HUDEP-2 (cell line): Measurements from ENCODE around the gene CASP14.
"Not testable (repeated sequence)": the region's sequence is repeated elsewhere in the genome, so short reads cannot be mapped to it uniquely, and the experiment has no call there.

Source experiments
- DNase-seq, 76 experiments: peaks; one replicate each; lab custom pipeline; 2025; ENCODE audit not compliant: unreplicated experiment in 76 of 76; lab: John Stamatoyannopoulos, UW

The CASP14 gene

GRCh38 chr19:15048885-15049541, at the start of gene CASP14:
TSS of gene CASP14 (plus strand) at chr19:15049480. CDS start at chr19:15052252, 2,772 bp downstream.
- no peak for DNase-seq

- DNase-seq, result no peak
These were observed 41.0 kb upstream of the CASP14 start for GRCh38 chr19:15008308-15008707.

GRCh38 chr19:15010501-15011300, 38.6 kb upstream of the CASP14 start:
- no peak for DNase-seq

GRCh38 chr19:15014579-15014978, 34.7 kb upstream of the CASP14 start:
- DNase-seq, result peak in 2 of 76 experiments; percentile 7 to 19

GRCh38 chr19:15015946-15016542, 33.2 kb upstream of the CASP14 start:
- DNase-seq, result peak in 7 of 76 experiments; percentile 7 to 34 (median 11)

GRCh38 chr19:15018836-15019235, 30.4 kb upstream of the CASP14 start:
- not testable (repeated sequence) for DNase-seq

- DNase-seq, result peak in 1 of 76 experiments; percentile 7
These were observed 27.8 kb upstream of the CASP14 start for GRCh38 chr19:15021286-15022007.

GRCh38 chr19:15022752-15023151, 26.5 kb upstream of the CASP14 start:
- no peak for DNase-seq

- peak in 12 of 76 experiments; percentile 3 to 33 (median 8) for DNase-seq
These were observed 24.1 kb upstream of the CASP14 start for GRCh38 chr19:15025217-15025616.

- DNase-seq, result no peak
These were observed 20.8 kb upstream of the CASP14 start for GRCh38 chr19:15028490-15028889.

GRCh38 chr19:15031675-15032074, 17.6 kb upstream of the CASP14 start:
- no peak for DNase-seq

GRCh38 chr19:15035795-15036311, 13.4 kb upstream of the CASP14 start:
- no peak for DNase-seq

- DNase-seq, result no peak
These were observed 11.7 kb upstream of the CASP14 start for GRCh38 chr19:15037586-15037985.

GRCh38 chr19:15038294-15038693, 11.0 kb upstream of the CASP14 start:
- DNase-seq, result no peak

- no peak for DNase-seq
These were observed 7.3 kb upstream of the CASP14 start for GRCh38 chr19:15042003-15042402.

GRCh38 chr19:15042826-15043225, 6.5 kb upstream of the CASP14 start:
- DNase-seq, result no peak

GRCh38 chr19:15045506-15045905, 3.8 kb upstream of the CASP14 start:
- DNase-seq, result no peak

GRCh38 chr19:15047680-15048079, 1.6 kb upstream of the CASP14 start:
- DNase-seq, result no peak

GRCh38 chr19:15048128-15048527, 1.2 kb upstream of the CASP14 start:
- no peak for DNase-seq

GRCh38 chr19:15050639-15051038, 1.4 kb downstream of the CASP14 start:
- DNase-seq, result no peak

- no peak for DNase-seq
These were observed 12.8 kb downstream of the CASP14 start for GRCh38 chr19:15062036-15062435.
